H1 (cell line): Measurements from ENCODE around the gene ARRDC2.

ENCODE experiments used
- CBX8 ChIP-seq: fragments of 300-800, 300-1000 bp; sonication (generic); IDR thresholded peaks from 2 replicates; pipeline ENCODE4 v1.7.1; 2016; ENCODE audit warnings: low read depth, low read length, borderline replicate concordance
- CTCF ChIP-seq, 3 experiments: IDR thresholded peaks; 1 replicate in 2 of 3; 2 replicates in 1 of 3; pipeline versions ENCODE4 v1.5.1 to v1.6.1; 2011; ENCODE audit warnings: low read length in 3 of 3, mild to moderate bottlenecking in 3 of 3, inconsistent platforms in 2 of 3, low read depth in 1 of 3, moderate library complexity in 1 of 3; ENCODE audit not compliant: insufficient read depth in 1 of 3; ENCODE audit errors: control extremely low read depth in 1 of 3
- POLR2A ChIP-seq, 2 experiments: IDR thresholded peaks; 1 replicate in 1 of 2; 2 replicates in 1 of 2; pipeline ENCODE4 v1.6.1; 2011; ENCODE audit warnings: low read depth in 2 of 2, low read length in 2 of 2, mild to moderate bottlenecking in 2 of 2; ENCODE audit errors: control extremely low read depth in 1 of 2
- RAD21 ChIP-seq, 2 experiments: IDR thresholded peaks in 1 of 2; conservative IDR thresholded peaks in 1 of 2; 2 replicates each; pipeline ENCODE4 v1.6.1; 2011; ENCODE audit warnings: low read depth in 2 of 2, low read length in 2 of 2, improper control_type of control experiment in 1 of 2, inconsistent platforms in 1 of 2, mild to moderate bottlenecking in 1 of 2, moderate library complexity in 1 of 2
- SP2 ChIP-seq: IDR thresholded peaks from 2 replicates; pipeline ENCODE4 v1.6.1; 2012; ENCODE audit warnings: mild to moderate bottlenecking, low read length, inconsistent platforms

DNA sequence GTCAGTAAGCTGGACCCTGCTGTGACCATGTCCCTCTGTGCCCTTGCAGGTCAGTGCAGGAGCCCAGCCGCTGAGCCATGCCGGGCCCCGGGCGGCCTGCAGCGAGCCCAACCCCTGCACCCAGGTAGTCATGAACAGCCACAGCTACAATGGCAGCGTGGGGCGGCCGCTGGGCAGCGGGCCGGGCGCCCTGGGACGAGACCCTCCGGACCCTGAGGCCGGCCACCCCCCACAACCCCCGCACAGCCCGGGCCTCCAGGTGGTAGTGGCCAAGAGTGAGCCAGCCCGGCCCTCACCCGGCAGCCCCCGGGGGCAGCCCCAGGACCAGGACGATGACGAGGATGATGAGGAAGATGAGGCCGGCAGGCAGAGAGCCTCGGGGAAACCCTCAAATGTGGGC is 34.2 kb upstream of the ARRDC2 start:
- no peak for TF ChIP-seq RAD21 (IDR thresholded peaks at IDR 0.05 in 1 of 2, conservative IDR thresholded peaks at IDR 0.05 in 1 of 2; ENCODE audit: low read depth in 2 of 2, low read length in 2 of 2)
- no peak for TF ChIP-seq CTCF (IDR thresholded peaks at IDR 0.05; ENCODE audit: control extremely low read depth in 1 of 3, insufficient read depth in 1 of 3, low read depth in 1 of 3, low read length in 3 of 3)
- TF ChIP-seq CBX8: no peak
- no peak for TF ChIP-seq SP2
- TF ChIP-seq POLR2A (IDR thresholded peaks at IDR 0.05; ENCODE audit: control extremely low read depth in 1 of 2, low read depth in 2 of 2, low read length in 2 of 2): no peak
